Measurements from ENCODE around the gene POU4F2.

DNA sequence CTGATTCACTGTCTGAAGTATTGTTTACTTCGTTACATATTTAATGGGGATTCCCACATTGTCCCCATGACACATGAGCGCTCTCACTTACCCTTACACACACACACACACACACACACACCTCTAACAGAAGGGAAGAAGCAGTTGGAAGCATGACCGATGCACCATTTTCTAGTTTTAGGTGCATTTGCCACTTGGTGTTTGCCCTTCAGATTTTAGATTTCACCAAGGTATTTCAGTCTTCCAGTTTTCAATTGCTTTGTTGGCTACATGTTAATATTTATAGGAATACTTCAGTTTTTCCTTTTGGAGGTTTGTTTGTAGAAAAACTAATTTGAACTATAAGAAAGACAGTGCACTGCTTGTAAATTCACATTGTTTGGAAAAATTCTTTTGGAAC, 3.1 kb downstream of the POU4F2 start:
- TF ChIP-seq, protein P1, sequence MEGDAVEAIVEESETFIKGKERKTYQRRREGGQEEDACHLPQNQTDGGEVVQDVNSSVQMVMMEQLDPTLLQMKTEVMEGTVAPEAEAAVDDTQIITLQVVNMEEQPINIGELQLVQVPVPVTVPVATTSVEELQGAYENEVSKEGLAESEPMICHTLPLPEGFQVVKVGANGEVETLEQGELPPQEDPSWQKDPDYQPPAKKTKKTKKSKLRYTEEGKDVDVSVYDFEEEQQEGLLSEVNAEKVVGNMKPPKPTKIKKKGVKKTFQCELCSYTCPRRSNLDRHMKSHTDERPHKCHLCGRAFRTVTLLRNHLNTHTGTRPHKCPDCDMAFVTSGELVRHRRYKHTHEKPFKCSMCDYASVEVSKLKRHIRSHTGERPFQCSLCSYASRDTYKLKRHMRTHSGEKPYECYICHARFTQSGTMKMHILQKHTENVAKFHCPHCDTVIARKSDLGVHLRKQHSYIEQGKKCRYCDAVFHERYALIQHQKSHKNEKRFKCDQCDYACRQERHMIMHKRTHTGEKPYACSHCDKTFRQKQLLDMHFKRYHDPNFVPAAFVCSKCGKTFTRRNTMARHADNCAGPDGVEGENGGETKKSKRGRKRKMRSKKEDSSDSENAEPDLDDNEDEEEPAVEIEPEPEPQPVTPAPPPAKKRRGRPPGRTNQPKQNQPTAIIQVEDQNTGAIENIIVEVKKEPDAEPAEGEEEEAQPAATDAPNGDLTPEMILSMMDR (IDR thresholded peaks at IDR 0.05; ENCODE audit: poor library complexity) = no peak
- TF ChIP-seq EZH2 (IDR thresholded peaks at IDR 0.05; ENCODE audit: borderline replicate concordance) = no peak
- no peak for TF ChIP-seq EZH2phosphoT487 (IDR thresholded peaks at IDR 0.05; ENCODE audit: low read depth, severe bottlenecking, unreplicated experiment)

Measured in hepatocyte (in vitro differentiated cells).